Skeletal muscle satellite cell (primary cell): ENCODE data around the gene CAMKMT.

Experiments used
- H3K27me3 ChIP-seq: 2 replicates; pipeline ENCODE4 v1.7.0; 2013; ENCODE audit warnings: low read length; ENCODE audit not compliant: control insufficient read depth, insufficient read depth
- H3K36me3 ChIP-seq: 2 replicates; pipeline ENCODE4 v1.7.0; 2013; ENCODE audit warnings: mild to moderate bottlenecking, control low read depth, low read length; ENCODE audit not compliant: insufficient read depth
- H3K4me1 ChIP-seq: 2 replicates; pipeline ENCODE4 v1.7.0; 2013; ENCODE audit warnings: low read length; ENCODE audit not compliant: control insufficient read depth, insufficient read depth
- H3K4me2 ChIP-seq: 2 replicates; pipeline ENCODE4 v1.7.0; 2013; ENCODE audit warnings: mild to moderate bottlenecking, low read length
- H3K4me3 ChIP-seq: 2 replicates; pipeline ENCODE4 v1.7.0; 2013; ENCODE audit warnings: low read length
- H3K9ac ChIP-seq: 2 replicates; pipeline ENCODE4 v1.7.0; 2013; ENCODE audit warnings: mild to moderate bottlenecking, low read depth, low read length, moderate library complexity
- H3K9me3 ChIP-seq: replicated peaks from 2 replicates; pipeline ENCODE4 v1.7.0; 2013; ENCODE audit warnings: mild to moderate bottlenecking, control low read depth, low read length

CAMKMT gene

DNA sequence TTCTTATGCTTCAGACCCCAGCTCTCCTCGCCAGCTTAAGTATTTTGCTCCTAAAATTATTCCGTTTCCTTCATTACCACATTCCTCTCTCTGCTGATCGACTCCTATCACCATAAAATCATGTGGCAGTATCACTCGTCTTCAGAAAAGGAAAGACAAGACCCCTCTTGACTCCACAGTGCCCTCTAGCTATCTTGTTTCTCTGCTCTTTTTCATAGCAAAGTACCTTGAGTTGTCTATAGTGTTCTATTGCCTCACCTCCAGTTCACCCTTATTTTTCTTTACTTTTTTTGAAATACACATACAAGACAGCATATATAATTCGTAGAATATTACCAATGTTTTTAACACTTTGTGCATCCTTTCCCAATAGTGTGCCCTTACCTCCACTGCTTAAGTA lies 306.6 kb downstream of the CAMKMT start:
- Histone ChIP-seq H3K4me3 (no peak overlapping the region), H3K4me1 (no peaks in the 10 kb centered on the region), H3K36me3 (no peaks in the 10 kb centered on the region), H3K4me2 (no peak overlapping the region), H3K9me3 (no peaks in the 10 kb centered on the region), H3K27me3 (no peaks in the 10 kb centered on the region), H3K9ac (no peak overlapping the region)

- H3K27me3 ChIP-seq: peaks cover 4% of the 10 kb centered on the region
- no peak overlapping the region for H3K4me3 ChIP-seq
- no peaks in the 10 kb centered on the region for H3K4me1 ChIP-seq
- H3K4me2 ChIP-seq: no peak overlapping the region
- H3K36me3 ChIP-seq: no peaks in the 10 kb centered on the region
- no peaks in the 10 kb centered on the region for H3K9me3 ChIP-seq
- no peak overlapping the region for H3K9ac ChIP-seq
Observed at GRCh38 chr2:44671276-44671675, 309.5 kb downstream of the CAMKMT start.

DNA sequence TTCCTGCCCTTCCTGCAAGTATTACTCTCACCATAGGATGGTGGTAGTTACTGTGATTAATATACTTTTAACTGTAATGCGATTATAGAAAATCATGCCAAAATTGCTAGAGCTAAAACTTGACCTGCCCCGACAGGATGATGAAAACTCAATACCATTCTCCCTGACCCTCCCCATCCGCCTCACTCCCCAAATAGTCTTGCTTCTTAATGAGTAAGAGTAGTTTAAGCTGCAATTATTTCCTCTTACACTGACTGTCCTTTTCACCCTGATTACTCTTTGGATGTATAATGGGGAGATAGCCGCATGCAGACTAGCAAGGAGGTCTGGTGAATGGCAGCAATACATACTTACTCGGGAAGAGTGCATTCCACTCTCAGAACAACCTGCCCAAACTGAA lies 310.2 kb downstream of the CAMKMT start:
- H3K4me3 ChIP-seq: no peak overlapping the region
- no peak overlapping the region for H3K9ac ChIP-seq
- H3K9me3 ChIP-seq: no peaks in the 10 kb centered on the region
- no peak overlapping the region for H3K4me2 ChIP-seq
- no peaks in the 10 kb centered on the region for H3K36me3 ChIP-seq
- H3K4me1 ChIP-seq: no peaks in the 10 kb centered on the region
- peaks cover 4% of the 10 kb centered on the region for H3K27me3 ChIP-seq

DNA sequence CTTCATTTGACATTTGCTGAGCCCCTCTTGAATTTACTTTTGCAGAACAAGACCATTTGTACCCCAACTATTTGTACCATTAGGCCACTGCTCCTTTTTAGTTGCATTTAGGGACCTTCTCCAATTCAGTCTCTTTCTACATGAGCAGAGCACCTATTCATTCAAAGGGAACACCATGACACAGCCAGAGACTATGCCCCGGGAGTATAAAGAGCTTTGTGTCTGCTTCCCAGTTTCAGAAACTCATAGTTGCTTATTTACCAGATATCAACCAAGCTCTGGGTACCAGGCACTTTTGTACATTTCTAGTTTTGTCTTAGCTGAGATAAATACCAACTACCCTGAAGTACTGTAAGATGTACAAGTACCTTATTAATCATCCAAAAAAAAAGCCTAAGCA lies 310.7 kb downstream of the CAMKMT start:
- Histone ChIP-seq H3K4me2 (no peak overlapping the region), H3K36me3 (no peaks in the 10 kb centered on the region), H3K9me3 (no peaks in the 10 kb centered on the region), H3K4me1 (no peaks in the 10 kb centered on the region), H3K27me3 (peaks cover 4% of the 10 kb centered on the region), H3K9ac (no peak overlapping the region), H3K4me3 (no peak overlapping the region)

DNA sequence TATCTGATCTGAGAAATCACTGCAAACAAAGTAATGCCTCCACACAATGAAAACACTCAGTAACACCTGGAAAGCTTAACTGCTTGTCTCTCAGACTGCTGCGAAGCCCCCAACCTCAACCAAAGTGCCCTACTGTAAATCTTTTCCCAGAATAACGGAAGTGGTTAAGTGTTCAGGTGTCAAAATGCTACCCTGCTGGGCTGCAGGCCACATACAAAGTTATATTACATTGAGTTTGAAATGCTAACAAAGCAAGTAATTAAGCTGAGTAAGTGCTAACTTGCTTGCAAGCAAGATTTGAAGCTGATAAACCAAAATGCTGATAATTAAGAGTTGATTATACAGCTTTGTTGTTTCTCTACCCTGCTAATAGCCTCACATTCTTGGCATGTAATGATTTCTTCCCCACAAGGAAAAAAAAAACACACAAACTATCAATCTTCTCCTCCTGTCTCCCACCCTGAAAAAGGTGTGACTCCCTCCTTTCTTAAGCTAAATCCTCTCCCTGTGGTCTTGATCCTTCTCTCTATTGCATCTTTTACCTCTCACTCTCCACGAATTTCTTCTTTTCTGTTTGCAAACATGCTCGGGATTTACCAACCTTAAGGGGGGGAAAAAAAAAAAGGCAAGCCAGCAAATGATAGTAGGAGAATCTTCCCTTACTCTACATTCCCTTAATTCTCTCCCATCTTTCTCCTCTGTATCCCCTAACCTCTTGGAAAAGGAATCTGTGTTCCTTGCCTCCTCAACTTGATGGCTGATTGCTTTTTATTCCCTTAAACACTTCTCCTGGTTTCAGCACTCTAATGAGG lies 312.9 kb downstream of the CAMKMT start:
- no peak overlapping the region for H3K4me2 ChIP-seq
- no peaks in the 10 kb centered on the region for H3K4me1 ChIP-seq
- H3K36me3 ChIP-seq: no peaks in the 10 kb centered on the region
- no peak overlapping the region for H3K4me3 ChIP-seq
- H3K9ac ChIP-seq: no peak overlapping the region
- H3K27me3 ChIP-seq: peaks cover 4% of the 10 kb centered on the region
- no peaks in the 10 kb centered on the region for H3K9me3 ChIP-seq

DNA sequence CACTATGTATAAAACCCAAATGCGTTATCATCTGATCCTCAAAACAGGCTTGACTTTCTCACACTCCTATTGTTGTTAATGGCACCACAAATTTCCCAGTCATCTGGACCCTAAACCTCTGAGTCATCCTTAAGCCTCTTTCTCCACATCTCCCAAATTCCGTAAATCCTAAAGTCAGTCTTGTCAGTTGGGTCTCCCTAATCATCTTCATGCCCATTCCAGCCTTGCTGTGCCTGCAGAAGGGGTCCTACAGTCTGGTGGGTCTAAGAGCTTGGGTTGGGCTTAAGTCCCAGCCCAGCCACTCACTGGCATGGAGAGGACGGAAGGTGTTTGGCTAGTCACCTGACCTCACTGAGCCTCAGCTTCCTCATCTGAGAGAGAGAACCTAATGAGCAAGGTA lies 314.6 kb downstream of the CAMKMT start:
- no peaks in the 10 kb centered on the region for H3K36me3 ChIP-seq
- no peak overlapping the region for H3K9ac ChIP-seq
- H3K4me1 ChIP-seq: no peaks in the 10 kb centered on the region
- H3K4me2 ChIP-seq: no peak overlapping the region
- no peak overlapping the region for H3K4me3 ChIP-seq
- no peaks in the 10 kb centered on the region for H3K9me3 ChIP-seq
- peaks cover 4% of the 10 kb centered on the region for H3K27me3 ChIP-seq

GRCh38 chr2:44679584-44679983 lies 317.8 kb downstream of the CAMKMT start:
- Histone ChIP-seq H3K27me3 (no peaks in the 10 kb centered on the region), H3K36me3 (no peaks in the 10 kb centered on the region), H3K4me2 (no peak overlapping the region), H3K4me3 (no peak overlapping the region), H3K9ac (no peak overlapping the region), H3K4me1 (no peaks in the 10 kb centered on the region), H3K9me3 (no peaks in the 10 kb centered on the region)

- H3K4me2 ChIP-seq: no peak overlapping the region
- H3K36me3 ChIP-seq: no peaks in the 10 kb centered on the region
- no peaks in the 10 kb centered on the region for H3K9me3 ChIP-seq
- H3K27me3 ChIP-seq: no peaks in the 10 kb centered on the region
- H3K9ac ChIP-seq: no peak overlapping the region
- H3K4me3 ChIP-seq: no peak overlapping the region
- no peaks in the 10 kb centered on the region for H3K4me1 ChIP-seq
Observed at GRCh38 chr2:44679990-44680389, 318.2 kb downstream of the CAMKMT start.

DNA sequence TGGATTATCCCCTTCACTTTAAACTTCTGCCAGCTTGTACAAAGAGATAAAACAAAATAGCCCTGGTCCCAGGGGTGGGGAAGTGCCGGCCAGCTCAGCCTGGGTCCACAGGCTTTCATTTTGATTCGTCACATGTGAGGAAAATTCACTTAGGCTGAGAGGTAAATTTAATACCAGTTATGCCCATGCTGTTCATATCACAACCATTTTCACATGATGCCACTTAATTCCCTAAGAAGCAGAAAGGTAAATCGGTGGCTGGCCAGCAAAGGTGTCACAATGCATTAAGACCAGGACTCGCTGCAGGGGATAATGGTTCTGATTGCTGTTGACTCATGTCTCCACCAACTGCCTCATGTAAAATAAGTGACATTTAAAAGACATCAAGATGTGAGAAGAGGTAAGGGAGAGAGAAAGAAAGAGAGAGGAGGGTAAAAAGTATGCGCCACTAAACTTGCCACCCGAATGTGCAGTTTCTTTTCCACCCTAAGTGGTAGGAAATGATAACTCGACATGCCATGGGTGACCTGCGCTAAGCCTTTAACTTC lies 318.8 kb downstream of the CAMKMT start:
- Histone ChIP-seq H3K36me3 (no peaks in the 10 kb centered on the region), H3K4me2 (no peak overlapping the region)

DNA sequence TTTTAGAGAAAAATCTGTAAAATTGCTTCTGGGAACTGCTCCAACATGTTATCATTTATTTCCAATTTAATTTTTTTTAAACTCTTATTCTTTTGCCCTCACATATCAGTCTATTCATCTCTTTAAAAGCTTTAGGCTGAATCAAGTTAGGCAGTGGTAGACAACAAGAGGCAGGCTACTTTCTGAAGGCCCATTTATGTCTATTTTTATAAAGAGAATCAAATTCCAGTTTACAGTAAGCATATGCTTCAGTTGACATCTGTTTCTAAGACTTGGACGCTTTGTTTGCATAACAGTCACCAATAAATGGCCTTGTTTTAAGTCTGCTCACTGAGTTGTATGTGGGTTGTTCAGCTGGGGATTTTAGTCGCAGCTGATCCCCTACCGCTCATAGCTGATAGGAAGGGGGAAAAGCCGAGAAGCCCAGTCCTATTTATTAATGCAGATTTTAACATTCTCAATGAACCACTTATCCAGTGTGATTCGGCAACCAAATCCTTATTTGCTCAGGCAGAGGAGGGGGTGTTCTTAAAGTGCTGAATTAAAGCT lies 319.3 kb downstream of the CAMKMT start:
- no peaks in the 10 kb centered on the region for H3K4me1 ChIP-seq
- no peaks in the 10 kb centered on the region for H3K36me3 ChIP-seq
- no peak overlapping the region for H3K4me3 ChIP-seq
- H3K4me2 ChIP-seq: no peak overlapping the region
- H3K27me3 ChIP-seq: no peaks in the 10 kb centered on the region
- no peaks in the 10 kb centered on the region for H3K9me3 ChIP-seq
- no peak overlapping the region for H3K9ac ChIP-seq

More for the DNA sequence above, 318.8 kb downstream of the CAMKMT start:
- H3K4me3 ChIP-seq: no peak overlapping the region
- H3K9ac ChIP-seq: no peak overlapping the region
- H3K27me3 ChIP-seq: no peaks in the 10 kb centered on the region
- no peaks in the 10 kb centered on the region for H3K9me3 ChIP-seq
- H3K4me1 ChIP-seq: no peaks in the 10 kb centered on the region

GRCh38 chr2:44682459-44682858 lies 320.7 kb downstream of the CAMKMT start:
- H3K4me3 ChIP-seq: no peak overlapping the region
- no peaks in the 10 kb centered on the region for H3K27me3 ChIP-seq
- H3K9ac ChIP-seq: no peak overlapping the region
- H3K4me1 ChIP-seq: peaks cover 7% of the 10 kb centered on the region
- no peaks in the 10 kb centered on the region for H3K36me3 ChIP-seq
- H3K9me3 ChIP-seq: no peaks in the 10 kb centered on the region
- no peak overlapping the region for H3K4me2 ChIP-seq

- Histone ChIP-seq H3K9me3 (no peaks in the 10 kb centered on the region), H3K9ac (no peak overlapping the region), H3K4me3 (no peak overlapping the region), H3K27me3 (no peaks in the 10 kb centered on the region), H3K4me2 (no peak overlapping the region), H3K4me1 (peaks cover 7% of the 10 kb centered on the region), H3K36me3 (no peaks in the 10 kb centered on the region)
Observed at GRCh38 chr2:44684559-44684958, 322.8 kb downstream of the CAMKMT start.
